Stimulated activated CD8-positive, alpha-beta memory T cell treated with anti-CD3 and anti-CD28 coated beads, Interleukin-2, amount 100 ng/mL, for 48 hours (primary cell): ENCODE data around the gene LYPD3.

Experiments used
- DNase-seq, 2 donors: peaks; one replicate each; pipeline ENCODE4 v3.0.0-alpha.2; 2020; ENCODE audit warnings: low read depth in 2 of 2

Gene LYPD3

GRCh38 chr19:43486412-43486811 is 21.0 kb upstream of the LYPD3 start:
- DNase-seq: no peak

GRCh38 chr19:43485951-43486350 is 20.5 kb upstream of the LYPD3 start:
- DNase-seq: no peak

DNA sequence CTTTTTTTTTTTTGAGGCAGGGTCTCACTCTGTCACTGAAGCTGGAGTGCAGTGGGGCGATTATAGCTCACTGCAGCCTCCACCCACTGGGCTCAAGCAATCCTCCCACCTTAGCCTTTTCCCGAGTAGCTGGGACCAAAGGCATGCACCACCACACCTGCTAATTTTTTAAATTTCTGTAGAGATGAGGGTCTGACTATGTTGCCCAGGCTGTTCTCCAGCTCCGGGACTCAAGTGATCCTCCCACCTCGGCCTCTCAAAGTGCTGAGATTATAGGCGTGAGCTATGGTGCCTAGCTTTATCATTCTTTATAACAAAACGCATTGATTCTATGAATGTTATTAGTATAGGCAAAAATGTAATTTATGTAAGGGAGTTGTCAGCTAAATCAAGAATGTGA is 17.9 kb upstream of the LYPD3 start:
- DNase-seq: no peak

DNA sequence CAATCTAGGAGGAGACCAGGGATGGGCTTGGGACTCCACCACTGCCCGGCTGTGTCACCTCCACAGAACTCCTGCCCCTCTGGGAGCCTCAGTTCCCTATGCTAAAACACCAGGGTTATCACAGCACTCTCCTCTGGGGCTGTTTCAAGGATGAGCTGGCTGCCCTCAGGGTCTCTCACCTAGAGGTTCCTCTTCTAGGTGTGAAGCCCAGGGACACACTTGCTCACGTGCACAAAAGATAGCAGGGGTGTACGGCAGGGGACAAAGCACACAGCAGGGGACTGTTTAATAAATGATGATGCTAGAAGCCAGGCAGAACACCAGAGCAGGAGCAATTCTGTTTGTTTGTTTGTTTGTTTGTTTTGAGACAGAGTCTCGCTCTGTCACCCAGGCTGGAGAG is 16.8 kb upstream of the LYPD3 start:
- no peak for DNase-seq

DNA sequence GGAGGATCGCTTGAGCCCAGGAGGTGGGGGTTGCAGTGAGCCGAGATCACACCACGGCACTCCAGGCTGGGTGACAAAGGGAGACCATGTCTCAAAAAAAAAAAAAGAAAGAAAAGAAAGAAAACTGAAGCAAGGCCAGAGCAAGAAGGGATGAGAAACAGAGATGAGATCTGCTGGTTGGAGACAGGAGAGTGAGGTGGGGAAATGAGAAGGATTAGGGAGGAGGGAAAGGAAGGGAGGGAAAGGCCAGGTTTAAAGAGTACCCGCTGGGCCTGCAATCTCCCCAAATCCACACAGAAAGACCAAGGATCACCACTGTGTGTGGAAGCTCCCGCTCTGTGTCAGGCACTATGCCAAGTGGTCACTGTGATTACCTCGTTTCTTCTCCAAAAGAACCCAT is 16.3 kb upstream of the LYPD3 start:
- no peak for DNase-seq

- DNase-seq: no peak
These were observed 15.2 kb upstream of the LYPD3 start for GRCh38 chr19:43480574-43480973.

- no peak for DNase-seq
These were observed 14.7 kb upstream of the LYPD3 start for GRCh38 chr19:43479961-43480561.

GRCh38 chr19:43479226-43479625 is 13.8 kb upstream of the LYPD3 start:
- no peak for DNase-seq

DNA sequence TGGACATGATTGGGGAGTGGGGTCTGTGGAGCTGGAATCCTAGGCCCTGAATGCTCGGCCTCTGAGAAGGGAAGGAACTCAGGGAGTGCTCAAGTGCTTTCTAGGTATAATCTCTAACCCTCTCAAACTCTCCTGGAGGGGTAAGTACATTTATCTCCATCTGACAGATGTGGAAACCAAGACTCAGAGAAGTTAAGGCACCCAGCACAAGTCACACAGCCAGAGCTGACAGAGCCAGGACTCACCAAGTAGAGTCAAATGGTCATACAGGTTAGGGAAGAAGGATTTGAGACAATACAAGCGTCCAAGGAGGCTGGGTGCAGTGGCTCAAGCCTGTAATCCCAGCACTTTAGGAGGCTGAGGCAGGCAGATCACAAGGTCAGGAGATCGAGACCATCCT is 12.9 kb upstream of the LYPD3 start:
- no peak for DNase-seq

DNA sequence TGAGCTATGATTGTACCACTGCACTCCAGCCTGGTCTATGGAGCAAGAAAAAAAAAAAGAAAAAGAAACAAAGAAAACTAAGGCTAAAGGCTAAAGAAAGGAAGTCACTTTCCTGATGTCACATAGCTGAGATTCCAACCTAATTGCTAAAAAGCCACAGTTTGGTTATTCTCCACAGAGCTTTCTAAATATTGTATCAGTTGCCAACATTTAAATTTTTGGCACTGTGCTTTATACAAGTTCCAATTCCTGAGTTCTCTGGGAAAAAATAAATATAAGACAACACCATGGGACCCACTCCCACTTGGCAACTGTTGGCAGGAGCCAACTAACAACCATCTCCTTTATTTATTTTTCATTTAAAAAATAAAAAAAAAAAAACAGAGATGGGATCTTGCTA is 11.2 kb upstream of the LYPD3 start:
- DNase-seq: no peak

DNA sequence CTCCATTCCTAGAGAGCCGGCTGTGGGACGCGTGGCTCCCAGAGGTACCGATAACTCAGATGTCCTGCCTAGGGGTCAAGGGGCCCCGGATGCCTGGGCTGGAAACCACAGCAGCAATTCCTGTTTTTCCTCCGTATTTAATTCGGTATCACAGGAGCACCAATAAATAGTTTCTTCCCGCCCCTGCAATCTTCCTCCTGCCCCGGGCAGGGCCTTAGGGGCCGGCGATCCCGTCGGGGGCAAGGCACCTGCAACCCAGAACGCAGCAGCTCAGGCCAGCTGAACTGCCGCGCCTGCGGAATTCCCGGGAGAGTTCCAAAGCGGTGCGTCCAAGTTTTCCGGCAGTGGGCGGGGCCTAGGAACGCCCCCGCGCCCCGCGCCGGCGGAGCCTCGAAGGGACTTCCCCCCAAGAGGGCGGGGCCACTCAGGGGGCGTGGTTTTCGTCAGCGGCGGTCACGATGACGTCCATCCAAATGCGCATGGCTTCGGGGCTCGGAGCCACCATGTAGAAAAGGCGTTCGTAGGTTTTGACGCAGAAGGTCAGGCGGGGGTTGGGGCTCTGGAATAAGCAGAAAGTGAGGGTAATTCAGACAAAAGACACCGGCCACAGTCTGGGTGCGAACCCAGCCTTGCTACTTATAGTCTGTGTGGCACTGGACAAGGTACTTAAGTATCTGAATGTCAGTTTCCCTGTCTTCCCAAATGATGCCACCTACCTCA is 9.7 kb upstream of the LYPD3 start:
- peak; percentile 90 to 95 for DNase-seq

- no peak for DNase-seq
These were observed 9.1 kb upstream of the LYPD3 start for GRCh38 chr19:43474487-43474886.

DNA sequence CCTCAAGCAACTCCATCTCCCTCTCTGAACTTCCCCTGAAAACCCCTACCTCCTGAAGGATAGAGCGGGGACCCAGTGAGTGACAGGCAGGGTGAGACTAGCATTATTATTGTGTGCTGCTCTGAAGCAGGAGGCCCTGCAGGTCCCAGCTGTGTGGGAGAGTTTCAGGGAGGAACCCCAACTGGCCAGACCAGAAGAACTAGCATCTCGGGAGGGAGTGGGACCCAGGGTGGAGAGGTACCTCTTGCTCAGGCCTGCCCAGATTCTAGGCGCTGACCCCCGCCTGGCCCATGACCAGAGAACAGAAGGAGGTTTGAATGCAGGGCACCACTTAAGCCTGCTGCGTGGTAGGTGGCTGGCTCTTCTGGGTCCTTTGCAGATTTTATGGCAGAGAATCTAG is 5.7 kb upstream of the LYPD3 start:
- no peak for DNase-seq

- DNase-seq: peak in 1 of 2 donors; percentile 46
These were observed 4.9 kb upstream of the LYPD3 start for GRCh38 chr19:43470288-43470687.

GRCh38 chr19:43469160-43469480 is 3.7 kb upstream of the LYPD3 start:
- no peak for DNase-seq

GRCh38 chr19:43468354-43469159 is 3.1 kb upstream of the LYPD3 start:
- no peak for DNase-seq

- DNase-seq: no peak
These were observed 2.3 kb upstream of the LYPD3 start for GRCh38 chr19:43467730-43468129.

DNA sequence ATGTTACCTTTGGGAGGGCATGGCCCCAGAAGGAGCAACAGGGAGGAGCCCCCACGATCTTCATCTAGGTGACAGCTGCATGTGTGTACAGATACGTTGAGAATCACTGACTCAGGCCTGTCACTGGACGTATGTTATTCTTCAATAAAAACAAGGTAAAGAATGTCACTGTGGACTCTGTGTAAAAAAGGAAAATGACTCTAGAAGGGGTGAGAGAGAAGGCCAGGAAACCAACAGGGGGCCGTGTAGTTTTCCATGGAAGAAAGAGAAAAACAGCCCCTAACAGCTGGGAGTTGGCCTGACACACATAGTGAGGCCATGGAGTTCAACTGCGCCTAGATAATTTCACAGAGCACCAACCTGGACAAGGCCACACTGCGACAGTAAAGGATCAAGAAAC is 1.9 kb upstream of the LYPD3 start:
- DNase-seq: no peak

DNA sequence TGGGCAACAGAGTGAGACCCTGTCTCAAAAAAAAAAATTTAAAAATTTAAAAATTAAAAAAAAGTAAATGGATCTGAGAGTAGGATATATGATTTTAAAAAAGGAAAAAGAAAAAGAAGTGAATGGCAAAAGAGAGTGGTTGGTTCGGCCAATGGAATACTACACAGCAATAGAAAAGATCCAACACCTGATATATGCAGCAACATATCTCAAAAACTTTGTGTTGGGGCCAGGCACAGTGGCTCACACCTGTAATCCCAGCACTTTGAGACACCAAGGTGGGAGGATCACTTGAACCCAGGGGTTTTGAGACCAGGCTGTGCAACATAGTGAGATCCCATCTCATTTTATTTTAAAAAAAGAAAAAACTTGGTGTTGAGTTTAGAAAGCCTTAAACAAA is 1.4 kb upstream of the LYPD3 start:
- no peak for DNase-seq

- DNase-seq: peak; percentile 69 to 73
These were observed 1.2 kb downstream of the LYPD3 start for GRCh38 chr19:43464134-43464775.

DNA sequence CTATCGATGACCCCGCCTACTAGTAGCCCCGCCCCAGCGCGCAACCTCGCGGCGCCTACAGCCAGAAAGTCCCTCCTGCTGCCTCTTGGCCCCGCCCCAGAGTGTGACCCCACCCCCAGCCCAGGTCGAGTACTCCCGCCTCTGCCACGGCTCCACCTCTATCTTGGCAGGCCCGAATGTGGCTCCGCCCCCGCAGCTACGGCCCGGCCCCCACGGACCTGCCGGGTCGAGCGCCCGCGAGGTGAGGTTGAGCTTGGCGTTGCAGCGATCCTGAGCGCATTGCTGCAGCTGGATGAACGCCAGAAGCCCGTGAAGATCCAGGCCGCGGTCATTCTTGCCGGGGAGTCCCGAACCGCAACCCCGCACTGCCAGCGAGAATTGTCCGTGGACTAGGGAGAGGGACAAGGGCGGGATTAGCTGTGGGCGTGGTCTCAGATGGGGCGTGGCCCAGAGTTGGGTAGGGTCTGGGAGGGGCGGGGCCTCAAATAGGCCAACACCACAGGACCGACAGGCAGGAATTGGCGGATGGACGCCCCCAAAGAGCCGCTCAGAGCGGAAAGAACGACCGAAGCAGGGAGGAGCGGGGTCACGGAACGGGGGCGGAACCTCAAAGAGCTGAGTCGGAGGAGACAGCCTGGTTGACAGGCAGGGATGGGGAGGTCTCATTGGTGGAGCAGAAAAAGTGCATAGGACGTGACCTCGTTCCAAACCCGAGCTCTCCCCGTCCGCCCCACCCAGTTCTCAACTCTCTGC is 1.9 kb downstream of the LYPD3 start:
- peak; percentile 98 to 100 for DNase-seq
